Measurements from ENCODE around the gene NHLRC2.
"Not testable (repeated sequence)": the region's sequence is repeated elsewhere in the genome, so short reads cannot be mapped to it uniquely, and the experiment has no call there.

NHLRC2 gene, protein sequence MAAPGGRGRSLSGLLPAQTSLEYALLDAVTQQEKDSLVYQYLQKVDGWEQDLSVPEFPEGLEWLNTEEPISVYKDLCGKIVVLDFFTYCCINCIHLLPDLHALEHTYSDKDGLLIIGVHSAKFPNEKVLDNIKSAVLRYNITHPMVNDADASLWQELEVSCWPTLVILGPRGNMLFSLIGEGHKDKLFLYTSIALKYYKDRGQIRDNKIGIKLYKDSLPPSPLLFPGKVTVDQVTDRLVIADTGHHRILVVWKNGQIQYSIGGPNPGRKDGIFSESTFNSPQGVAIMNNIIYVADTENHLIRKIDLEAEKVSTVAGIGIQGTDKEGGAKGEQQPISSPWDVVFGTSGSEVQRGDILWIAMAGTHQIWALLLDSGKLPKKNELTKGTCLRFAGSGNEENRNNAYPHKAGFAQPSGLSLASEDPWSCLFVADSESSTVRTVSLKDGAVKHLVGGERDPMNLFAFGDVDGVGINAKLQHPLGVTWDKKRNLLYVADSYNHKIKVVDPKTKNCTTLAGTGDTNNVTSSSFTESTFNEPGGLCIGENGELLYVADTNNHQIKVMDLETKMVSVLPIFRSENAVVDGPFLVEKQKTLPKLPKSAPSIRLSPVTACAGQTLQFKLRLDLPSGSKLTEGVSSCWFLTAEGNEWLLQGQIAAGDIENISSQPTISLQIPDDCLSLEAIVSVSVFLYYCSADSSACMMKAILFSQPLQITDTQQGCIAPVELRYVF

GRCh38 chr10:113854013-113854760, at the start of gene NHLRC2, which contains the start of gene DCLRE1A:
Gene NHLRC2 (plus strand): TSS chr10:113854661. CDS start chr10:113854873, 212 bp downstream.
Gene DCLRE1A (minus strand): TSS chr10:113854082. CDS start chr10:113853182, 900 bp downstream.
- peak; percentile 89 for DNase-seq (ENCODE audit: low read depth, low spot score)

- DNase-seq (ENCODE audit: low read depth, low spot score): no peak
These were observed 48.0 kb upstream of the NHLRC2 start for GRCh38 chr10:113806503-113806902.

DNA sequence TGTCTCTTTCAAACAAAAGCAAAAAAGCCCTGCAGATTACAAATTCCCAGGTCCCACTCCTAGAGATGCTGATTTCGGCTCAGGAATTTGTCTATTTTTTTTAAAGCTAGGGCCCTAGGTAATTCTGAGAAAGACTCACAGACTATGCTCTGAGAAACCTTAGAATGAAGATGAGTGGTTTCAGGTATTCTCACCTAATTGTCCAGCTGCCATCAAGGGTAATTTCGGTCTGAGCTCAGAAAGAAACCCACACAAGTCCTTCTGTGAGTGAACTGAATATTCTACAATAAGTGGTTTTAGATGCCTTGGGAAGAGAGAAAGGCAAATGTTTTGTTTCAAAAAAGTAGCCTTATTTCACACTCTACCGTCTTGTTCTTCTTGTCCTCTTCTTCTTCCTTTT, 46.3 kb upstream of the NHLRC2 start:
- no peak for DNase-seq (ENCODE audit: low read depth, low spot score)

DNA sequence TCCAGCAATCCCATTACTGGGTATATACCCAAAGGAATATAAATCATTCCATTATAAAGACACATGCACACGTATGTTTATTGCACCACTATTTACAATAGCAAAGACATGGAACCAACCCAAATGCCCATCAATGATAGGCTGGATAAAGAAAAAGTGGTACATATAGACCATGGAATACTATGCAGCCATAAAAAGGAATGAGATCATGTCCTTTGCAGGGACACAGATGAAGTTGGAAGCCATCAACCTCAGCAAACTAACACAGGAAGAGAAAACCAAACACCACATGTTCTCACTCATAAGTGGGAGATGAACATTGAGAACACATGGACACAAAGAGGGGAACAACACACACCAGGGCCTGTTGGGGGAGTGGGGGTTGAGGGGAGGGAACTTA, 39.8 kb upstream of the NHLRC2 start:
- DNase-seq (ENCODE audit: low read depth, low spot score): not testable (repeated sequence)

DNA sequence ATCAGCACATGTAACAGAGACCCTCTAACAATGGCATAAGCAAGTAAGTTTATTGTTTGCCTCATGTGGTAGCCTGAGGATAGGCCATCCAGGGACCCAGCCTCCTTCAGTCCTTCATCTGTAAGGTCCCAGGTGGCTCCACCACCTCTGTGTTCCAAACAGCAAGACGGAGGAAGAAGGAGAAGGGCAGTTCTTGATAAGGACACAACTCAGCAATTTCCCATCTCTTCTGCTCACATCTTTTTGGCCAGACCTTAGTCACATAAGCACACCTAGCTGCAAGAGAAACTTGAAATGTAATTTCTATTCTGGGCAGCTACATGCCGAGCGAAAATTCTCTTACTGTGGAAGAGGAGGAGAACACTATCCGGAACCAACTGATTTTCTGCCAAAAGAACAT, 34.5 kb upstream of the NHLRC2 start:
- DNase-seq (ENCODE audit: low read depth, low spot score): no peak

DNA sequence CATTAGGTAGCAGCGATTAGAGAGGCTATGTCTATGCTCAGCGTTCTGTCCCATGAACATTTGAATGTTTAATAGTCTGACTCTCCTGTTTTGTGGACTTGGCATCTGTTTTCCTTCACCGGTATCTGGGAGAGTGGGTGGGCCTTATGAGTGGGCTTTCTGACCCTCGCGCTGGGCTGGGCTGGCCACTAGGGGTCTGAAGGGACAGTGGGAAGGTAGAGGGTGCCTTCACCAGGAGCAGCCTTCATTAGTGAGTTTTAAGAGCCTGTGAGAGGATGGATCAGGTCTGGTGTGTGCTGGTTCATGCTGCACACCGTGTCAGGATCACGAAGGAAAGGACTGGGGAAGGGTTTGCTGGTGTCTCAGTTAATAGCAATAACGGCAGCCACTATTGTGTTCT, 34.0 kb upstream of the NHLRC2 start:
- DNase-seq (ENCODE audit: low read depth, low spot score): no peak

DNA sequence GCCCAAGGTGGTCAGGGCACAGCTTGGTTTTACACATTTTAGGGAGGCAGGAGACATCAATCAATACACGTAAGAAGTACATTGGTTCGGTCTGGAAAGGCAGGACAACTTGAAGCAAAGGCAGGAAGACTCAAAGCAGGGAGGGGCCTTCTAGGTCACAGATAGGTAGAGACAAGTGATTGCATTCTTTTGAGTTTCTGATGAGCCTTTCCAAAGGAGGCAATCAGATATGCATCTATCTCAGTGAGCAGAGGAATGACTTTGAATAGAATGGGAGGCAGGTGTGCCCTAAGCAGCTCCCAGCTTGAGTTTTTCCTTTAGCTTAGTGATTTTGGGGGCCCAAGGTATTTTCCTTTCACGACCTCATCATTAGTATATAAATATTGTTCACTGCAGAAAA, 33.2 kb upstream of the NHLRC2 start:
- not testable (repeated sequence) for DNase-seq (ENCODE audit: low read depth, low spot score)

DNA sequence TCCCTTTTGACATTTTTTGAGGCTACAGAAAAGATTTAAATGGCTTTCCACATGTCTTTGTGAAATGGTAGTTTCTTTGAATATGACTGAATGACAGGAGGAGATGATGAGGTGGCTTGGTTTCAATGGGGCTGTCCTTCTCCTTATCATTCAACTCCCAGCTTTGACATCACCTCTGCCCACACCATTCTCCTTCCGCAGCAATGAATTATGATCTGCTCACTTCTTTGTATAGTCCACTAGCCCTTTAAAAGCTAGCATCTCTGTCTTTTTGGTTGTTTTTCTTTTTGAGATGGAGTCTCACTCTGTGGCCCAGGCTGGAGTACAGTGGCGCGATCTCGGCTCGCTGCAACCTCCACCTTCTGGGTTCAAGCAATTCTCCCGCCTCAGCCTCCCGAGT, 32.3 kb upstream of the NHLRC2 start:
- no peak for DNase-seq (ENCODE audit: low read depth, low spot score)

DNA sequence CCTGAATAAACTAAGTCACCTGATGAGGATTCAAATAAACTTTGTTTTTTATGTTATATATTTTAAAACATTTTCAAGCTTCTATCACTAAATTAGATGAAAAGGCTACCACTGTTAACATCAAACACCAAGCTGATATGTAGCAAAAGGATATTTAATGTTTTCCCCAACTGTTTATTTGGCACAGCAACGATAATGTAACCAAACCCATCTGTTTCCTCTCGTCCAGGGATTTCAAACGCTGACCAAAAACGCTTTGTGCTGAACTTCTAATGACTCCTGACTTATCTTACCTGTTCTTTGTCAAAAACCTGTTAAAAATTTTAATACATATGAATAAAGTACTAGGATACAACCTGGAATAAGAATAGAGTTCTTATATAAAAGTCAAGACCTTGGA, 31.1 kb upstream of the NHLRC2 start:
- no peak for DNase-seq (ENCODE audit: low read depth, low spot score)

DNA sequence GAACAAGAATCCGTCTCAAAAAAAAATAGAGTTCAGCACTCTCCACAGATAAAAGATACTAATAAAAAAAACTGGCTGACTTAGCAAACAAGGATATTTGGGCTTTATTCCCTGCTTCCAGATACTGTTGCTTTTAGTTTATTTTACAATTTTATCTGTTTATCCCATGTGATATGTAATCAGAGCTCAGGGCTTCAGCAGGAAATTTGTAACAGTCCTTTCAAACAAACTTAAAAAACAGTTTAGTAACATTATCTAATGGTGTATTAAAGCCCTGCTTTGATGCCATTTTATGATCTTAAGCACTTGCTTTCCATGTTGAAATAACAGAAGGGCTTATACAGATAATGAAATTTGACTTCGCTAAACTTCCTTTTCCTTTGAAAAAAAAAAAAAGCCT, 28.7 kb upstream of the NHLRC2 start:
- DNase-seq (ENCODE audit: low read depth, low spot score): no peak

GRCh38 chr10:113828567-113828966, 25.9 kb upstream of the NHLRC2 start:
- not testable (repeated sequence) for DNase-seq (ENCODE audit: low read depth, low spot score)

GRCh38 chr10:113842171-113842570, 12.3 kb upstream of the NHLRC2 start:
- no peak for DNase-seq (ENCODE audit: low read depth, low spot score)

DNA sequence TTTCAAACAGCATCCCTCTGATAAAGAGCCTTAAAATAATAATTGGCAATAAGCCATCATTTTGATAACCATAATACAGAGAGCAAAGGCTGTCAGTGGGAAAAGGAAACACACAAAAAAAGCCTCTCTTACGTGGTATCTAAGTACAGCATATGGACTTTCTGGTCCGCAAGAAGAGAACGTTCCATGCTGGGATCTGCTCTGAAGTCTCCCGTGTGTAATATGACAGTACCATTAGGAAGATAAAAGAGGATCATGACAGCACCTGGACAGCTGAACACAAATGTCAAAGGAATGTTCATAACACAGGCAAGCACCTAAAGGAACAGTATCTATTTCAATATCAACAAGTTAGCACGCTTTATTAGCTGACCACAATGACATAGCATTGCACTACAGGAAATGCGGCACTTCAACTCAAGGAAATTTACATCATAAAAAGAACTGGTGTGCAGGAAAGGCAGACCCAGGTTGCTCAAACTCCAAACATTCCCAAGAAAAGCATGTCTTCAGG, 10.4 kb upstream of the NHLRC2 start:
- DNase-seq (ENCODE audit: low read depth, low spot score): no peak

GRCh38 chr10:113846036-113846435, 8.4 kb upstream of the NHLRC2 start:
- DNase-seq (ENCODE audit: low read depth, low spot score): no peak

- DNase-seq (ENCODE audit: low read depth, low spot score): no peak
These were observed 5.2 kb upstream of the NHLRC2 start for GRCh38 chr10:113849140-113849803.

- DNase-seq (ENCODE audit: low read depth, low spot score): no peak
These were observed 4.5 kb upstream of the NHLRC2 start for GRCh38 chr10:113849946-113850345.

DNA sequence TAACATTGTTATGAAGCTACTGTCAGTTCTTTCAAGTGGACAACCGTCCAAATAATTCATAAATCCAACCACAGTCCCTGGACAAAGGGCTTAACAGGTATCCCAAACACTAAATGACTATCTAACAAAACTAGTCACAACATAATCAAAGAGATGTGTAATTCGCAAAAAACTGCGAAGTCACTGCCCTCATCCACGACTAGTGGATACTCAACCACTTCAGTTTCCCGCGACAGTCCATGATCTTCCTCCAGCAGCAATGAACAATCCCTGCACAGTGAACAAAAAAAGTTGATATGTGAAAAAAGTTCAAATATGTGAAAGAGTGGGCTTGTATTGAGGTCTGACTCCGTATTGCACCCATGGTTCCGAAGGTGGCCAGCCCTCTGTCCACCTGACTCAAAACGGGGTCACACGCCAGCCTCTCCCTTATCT, 866 bp upstream of the NHLRC2 start:
- DNase-seq (ENCODE audit: low read depth, low spot score): no peak

DNA sequence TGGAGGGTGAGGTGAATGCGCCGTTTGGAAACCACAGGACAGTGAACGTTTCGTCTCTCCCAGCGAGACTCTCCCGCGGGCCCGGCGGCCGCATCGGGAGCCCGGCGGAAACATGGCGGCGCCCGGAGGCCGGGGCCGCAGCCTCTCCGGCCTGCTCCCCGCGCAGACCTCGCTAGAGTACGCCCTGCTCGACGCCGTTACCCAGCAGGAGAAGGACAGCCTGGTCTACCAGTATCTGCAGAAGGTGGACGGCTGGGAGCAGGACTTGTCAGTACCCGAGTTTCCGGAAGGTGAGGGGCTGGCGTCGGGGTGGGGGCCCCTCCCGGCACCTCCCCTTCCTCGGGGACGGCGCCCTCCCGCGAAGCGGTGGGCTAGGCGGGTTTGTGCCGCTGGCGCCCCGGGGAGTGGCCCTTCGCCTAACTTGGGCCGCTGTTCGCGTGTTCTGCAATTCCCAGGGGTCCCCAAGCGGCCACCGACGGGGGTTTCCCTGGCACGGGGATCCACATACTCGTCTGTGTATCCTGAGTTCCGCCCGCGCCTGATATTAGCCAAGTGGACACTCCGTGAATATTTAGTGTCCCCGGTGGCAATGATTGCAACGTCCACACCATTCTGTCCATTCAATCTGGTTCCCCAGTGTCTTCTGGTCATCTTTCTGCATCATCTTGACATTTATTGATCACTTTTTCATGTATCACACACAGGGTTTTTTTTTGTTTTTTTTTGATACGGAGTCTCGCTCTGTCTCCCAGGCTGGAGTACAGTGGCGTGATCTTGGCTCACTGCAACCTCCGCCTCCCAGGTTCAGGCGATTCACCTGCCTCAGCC, 514 bp downstream of the NHLRC2 start:
- peak; percentile 81 for DNase-seq (ENCODE audit: low read depth, low spot score)

- no peak for DNase-seq (ENCODE audit: low read depth, low spot score)
These were observed 2.1 kb downstream of the NHLRC2 start for GRCh38 chr10:113856563-113856962.

DNA sequence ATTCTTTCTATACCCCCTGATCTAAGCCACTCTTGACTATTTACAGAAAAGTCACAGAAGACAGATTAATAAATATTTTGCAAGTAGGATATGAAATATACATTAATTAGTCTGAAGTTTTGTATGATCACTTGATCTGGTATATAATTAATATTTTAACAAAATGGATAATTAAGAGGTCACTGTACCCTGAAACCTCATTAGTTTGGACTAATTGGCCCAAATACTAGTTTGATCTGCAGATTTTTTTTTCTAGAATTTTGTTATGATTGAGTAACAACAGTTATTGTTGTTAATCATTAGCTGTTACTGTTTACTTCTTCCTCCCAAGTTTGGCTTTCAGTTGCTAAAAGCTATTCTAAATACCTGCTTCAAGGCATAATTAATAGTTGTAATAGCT, 2.7 kb downstream of the NHLRC2 start:
- no peak for DNase-seq (ENCODE audit: low read depth, low spot score)
